ENCODE data around the gene CLK4.

Gene CLK4

DNA sequence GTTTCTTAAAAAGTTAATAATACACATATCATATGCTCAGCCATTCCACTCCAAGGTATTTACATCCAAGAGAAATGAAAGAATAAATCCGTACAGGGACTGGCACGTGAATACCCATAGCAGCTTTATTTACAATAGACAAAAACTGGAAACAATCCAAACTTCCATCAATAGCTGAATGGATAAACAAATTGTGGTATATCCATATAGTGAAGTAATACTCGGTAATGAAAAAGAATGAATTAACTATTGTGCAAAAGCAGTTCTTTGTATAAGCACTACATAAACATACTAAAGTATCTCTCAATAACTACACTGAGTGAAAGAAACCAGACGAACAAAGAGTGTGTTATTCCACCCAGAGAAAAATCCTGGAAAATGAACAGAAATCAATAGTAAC lies 54.2 kb downstream of the CLK4 start:
- TF ChIP-seq CTCF (IDR thresholded peaks at IDR 0.05; ENCODE audit: insufficient read depth, low read depth, low read length, missing control alignments): no peak
- no peak for DNase-seq (ENCODE audit: low read depth)
- H3K4me3 ChIP-seq (ENCODE audit: low read depth, low read length): no peak overlapping the region

DNA sequence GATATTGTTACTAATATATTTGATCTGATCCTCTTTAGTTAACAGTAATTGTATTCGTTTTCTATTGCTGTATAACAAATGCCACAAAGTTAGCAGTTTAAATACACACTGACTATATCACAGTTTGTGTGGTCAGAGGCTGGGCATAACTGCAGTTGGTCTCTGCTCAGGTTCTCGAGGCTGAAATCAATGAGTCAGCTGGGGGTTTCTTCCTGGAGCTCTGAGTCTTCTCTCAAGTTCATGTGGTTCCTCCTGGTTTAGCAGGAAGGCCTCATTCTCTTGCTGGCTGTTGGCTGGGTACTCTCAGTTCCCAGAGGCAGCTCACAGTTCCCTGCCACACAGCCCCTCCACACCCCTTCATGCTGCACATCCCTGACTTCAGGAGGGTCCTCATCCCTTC lies 57.4 kb downstream of the CLK4 start:
- H3K4me3 ChIP-seq (ENCODE audit: low read depth, low read length): no peak overlapping the region
- TF ChIP-seq CTCF (IDR thresholded peaks at IDR 0.05; ENCODE audit: insufficient read depth, low read depth, low read length, missing control alignments): no peak
- no peak for DNase-seq (ENCODE audit: low read depth)

DNA sequence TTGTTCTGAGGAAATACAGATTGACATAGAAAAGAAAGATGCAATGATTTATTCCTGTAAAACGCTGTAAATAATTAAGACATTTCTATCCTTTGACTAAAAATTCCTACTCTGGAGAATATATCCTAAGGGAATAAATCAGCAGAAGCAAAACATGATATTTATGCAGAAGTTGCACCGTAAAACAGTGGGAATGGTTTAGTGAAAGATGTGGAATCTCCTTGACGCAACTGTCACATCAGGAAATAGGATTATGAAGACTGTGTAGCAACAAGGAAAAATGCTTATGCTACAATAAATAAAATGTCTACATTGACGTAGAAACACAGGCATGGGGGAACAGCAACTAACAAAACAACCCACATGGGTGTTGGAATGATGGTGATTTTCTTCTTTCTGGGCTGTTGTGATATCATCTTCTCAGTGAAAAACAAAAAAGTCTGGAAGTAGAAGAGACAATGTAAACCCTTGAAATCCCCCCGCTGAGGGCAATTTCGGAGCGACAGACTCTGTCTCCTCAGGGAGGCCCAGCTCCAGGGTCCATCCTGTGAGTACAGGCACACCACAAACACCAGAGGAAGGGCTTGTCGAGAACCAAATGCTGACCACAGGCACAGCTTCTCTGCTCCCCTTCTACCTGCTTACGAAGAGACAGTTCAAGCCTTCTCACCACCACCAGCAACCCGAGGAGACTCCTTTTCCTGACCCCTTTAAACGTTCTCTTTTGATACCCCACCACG lies 61.9 kb downstream of the CLK4 start:
- no peak overlapping the region for H3K4me3 ChIP-seq (ENCODE audit: low read depth, low read length)
- TF ChIP-seq CTCF (IDR thresholded peaks at IDR 0.05; ENCODE audit: insufficient read depth, low read depth, low read length, missing control alignments): no peak
- no peak for DNase-seq (ENCODE audit: low read depth)

DNA sequence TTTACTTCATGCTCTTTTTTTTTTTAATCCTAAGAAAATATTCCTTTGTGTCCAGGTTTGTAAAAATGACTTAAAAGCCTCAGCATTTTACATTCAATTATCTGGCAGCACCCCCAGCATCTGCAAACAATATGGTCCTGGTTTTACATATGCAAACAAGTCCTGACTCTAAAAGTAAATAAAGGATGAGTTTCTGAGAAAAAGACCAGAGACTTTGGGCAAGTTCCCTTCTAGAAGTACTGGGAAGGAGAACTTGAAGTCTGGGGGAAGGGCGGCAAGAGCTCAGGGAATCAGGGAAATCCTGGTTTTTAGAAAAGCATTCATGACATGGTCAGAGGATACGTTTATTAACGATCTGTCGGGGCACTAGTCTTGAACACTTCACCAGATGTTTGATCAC lies 62.5 kb downstream of the CLK4 start:
- DNase-seq (ENCODE audit: low read depth): no peak
- no peak for TF ChIP-seq CTCF (IDR thresholded peaks at IDR 0.05; ENCODE audit: insufficient read depth, low read depth, low read length, missing control alignments)
- H3K4me3 ChIP-seq (ENCODE audit: low read depth, low read length): no peak overlapping the region

DNA sequence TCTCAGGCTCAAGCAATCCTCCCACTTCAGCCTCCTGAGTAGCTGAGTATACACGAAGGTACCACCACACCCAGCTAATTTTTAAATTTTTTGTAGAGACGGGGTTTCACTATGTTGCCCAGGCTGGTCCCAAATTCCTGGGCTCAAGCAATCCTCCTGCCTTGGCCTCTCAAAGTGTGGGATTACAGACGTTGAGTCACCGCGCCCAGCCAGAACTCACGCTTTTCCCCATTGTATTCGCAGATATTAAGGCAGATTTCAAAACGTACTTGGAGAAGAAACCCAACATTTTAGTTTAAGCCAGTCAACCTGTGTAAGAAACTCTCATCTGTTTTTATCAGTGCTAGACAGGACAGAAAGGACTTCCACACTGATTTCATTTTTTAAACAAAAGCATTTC lies 63.2 kb downstream of the CLK4 start:
- TF ChIP-seq CTCF (IDR thresholded peaks at IDR 0.05; ENCODE audit: insufficient read depth, low read depth, low read length, missing control alignments): no peak
- no peak overlapping the region for H3K4me3 ChIP-seq (ENCODE audit: low read depth, low read length)
- DNase-seq (ENCODE audit: low read depth): no peak

- H3K4me3 ChIP-seq (ENCODE audit: low read depth, low read length): no peak overlapping the region
- TF ChIP-seq CTCF (IDR thresholded peaks at IDR 0.05; ENCODE audit: insufficient read depth, low read depth, low read length, missing control alignments): no peak
- DNase-seq (ENCODE audit: low read depth): no peak
Observed at GRCh38 chr5:178561746-178562264, 65.0 kb downstream of the CLK4 start.

DNA sequence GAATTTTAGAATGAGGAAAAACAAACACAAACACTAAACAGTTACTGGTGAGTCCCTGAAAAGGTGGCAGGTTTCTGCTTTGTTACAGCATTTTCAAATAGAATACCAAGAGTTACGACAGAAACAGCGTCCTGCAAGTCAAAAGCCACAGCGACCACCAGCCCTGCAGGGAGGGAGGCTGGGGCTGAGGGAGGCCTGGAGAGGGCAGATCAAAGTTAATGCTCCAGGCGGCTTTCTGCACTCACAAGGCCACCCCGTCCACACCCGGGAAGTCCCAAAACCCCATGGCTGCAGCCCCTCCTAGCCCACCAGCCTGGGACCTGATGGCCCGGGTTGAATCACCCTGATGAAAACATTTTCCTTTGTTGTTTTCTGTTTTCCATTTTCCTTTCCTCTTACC lies 65.9 kb downstream of the CLK4 start:
- H3K4me3 ChIP-seq (ENCODE audit: low read depth, low read length): no peak overlapping the region
- no peak for TF ChIP-seq CTCF (IDR thresholded peaks at IDR 0.05; ENCODE audit: insufficient read depth, low read depth, low read length, missing control alignments)
- DNase-seq (ENCODE audit: low read depth): no peak
